Muscle of arm (tissue), 12 donors: ENCODE data around the gene GRB7. TPM values are rescaled to one million over a fixed set of nuclear protein-coding genes. Genes with fewer than 3 reads are reported as not detected.
"Not testable (repeated sequence)": the region's sequence is repeated elsewhere in the genome, so short reads cannot be mapped to it uniquely, and the experiment has no call there.

ENCODE experiments used
- DNase-seq: peaks from one replicate; pipeline ENCODE4 v3.0.0-alpha.2; 2013
- polyA plus RNA-seq, 12 donors: library from polyadenylated mRNA; unstranded; fragments of 120-200 nt; gene quantifications; one replicate each; pipeline ENCODE4 v1.2.1, GENCODE V29; 2013; ENCODE audit not compliant: insufficient read length in 12 of 12

The GRB7 gene
- polyA plus RNA-seq, 12 donors: 0.13 to 5.3 (median 0.48) TPM; not detected in 2

DNA sequence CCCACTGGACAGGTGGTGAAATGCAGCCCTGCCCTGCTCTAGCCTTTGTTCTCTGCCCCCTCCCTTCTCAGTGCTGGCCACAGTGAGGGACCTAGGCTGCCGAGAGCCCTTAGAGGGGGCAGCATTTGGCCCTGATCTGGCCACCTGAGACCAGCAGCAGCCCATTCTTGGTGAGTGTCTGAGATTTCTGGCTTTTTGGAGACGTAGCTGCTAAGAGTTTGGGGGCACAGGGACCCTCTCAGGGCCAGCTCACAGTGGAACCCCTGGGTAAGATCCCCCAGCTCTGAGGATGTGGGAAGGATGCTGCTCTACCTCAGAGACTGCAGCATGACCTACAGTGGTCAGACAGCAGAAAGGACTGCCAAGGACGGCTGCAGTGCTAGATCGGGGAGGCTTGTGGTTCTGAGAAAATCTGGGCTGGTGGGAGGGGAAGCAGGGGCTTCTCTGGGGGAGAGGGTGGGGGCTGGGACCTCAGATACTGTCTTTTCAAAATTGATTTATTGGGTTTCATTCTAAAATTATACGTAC lies 13.3 kb downstream of the GRB7 start:
- DNase-seq: no peak

DNA sequence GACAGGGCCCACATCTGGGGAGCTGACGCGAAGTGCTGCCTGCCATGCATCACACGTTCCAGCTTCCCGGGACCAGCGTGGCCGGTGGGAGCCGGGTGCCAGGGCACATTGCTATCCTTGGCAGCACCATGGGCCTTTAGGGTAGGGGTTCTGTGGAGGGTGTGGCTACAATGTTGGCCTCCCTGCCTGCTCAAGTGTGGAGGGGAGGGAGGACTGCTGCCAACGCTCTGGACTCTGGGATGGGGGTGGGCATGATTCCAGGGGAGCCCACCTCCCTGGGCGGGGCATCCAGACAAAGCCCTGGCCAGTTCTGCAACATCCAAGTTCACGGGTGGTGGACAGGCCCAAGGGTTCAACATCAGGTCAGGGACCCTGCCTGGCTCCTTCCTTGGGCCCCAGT lies 13.9 kb downstream of the GRB7 start:
- no peak for DNase-seq

DNA sequence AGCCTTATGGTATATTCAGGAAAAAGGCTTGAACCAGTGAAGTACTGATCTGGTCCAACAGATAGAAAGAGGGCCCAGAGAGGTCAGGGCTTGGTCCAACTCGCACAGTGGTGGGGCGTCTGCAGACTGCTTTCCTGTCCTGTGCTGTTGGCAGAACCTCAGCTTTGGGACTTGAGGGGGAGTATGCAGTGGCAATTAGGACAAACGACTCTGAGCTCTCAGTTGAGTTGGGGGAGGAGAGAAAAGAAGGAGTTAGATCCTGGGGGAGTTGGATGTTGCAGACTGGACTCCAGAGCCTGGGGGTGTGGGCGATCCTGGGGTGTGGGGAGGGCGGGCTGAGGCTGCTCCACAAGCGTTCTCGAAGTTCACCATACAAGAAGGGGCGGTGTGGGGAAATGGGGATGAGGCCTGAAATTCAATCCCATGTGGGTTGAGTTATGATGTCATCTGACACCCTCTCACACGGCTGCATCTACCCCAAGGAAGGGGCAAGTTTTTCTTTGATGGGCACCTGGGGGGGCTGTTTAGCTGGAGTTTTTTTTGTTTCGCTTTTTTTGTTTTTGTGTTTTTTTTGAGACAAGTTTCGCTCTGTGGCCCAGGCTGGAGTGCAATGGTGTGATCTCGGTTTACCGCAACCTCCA lies 14.6 kb downstream of the GRB7 start:
- DNase-seq: no peak

DNA sequence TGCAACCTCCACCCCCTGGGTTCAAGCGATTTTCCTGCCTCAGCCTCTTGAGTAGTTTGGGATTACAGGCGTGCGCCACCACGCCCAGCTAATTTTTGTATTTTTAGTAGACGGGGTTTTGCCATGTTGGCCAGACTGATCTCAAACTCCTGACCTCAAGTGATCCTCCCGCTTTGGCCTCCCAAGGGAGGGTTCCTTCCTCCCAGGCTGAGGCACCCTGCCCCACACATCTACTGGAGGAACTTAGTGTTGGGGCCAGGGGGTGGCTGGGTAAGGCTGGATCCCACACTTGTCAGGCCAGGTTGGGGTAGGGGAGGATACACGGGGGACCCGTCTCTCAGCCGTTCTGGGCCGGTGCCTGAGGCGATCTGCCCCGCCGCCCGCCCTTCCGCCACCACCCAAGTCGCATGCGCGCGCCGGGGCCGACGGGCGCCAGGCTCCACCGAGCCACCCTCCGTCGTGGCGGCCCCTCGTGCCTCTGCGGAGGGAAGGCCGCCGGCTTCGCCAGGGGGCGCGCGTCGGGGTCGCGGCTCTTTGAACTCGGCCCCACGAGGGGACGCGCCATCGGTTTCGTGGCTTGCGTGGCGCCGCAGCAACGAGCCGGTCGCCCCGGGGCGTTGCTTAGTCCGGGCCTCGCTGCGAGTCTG lies 15.9 kb downstream of the GRB7 start:
- no peak for DNase-seq

DNA sequence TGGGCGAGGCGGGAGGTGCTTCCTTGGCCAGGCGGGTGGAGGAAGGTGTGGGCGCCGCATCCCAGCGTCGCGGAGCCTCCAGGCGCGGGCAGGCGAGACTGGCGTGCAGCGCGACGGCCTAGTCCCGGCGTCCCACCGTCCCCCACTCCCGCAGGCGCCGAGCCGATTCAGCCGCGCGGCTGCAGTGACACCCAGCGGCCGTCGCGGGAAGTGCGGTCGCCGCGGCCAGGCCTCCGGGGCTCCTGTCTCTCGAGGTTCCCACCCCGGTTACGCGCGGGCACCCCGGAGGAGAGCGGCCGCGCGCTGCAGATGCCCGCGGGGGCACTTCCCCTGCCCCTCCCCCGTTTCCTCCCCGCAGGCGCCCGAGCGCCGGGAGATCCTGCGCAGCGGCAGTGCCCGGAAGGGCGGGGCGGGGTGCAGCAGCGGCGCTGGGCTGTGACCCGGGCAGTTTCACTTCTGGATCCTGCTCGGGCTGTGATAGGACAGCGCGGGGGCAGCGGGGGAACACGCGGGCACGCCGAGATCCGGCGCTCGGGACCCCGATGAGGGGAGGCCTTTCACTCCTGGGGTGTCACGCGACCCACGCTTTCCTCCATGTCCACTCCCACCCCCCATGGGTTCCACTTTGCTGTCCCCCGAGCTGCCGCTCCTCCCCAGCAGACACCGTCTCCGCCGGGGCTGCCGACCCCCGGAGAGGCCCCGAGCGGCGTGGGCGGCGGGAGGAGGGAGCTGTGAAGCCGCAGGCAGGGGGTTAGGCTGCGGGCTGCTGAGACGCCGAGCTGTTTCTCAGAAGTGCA lies 16.6 kb downstream of the GRB7 start:
- DNase-seq: peak; percentile 82

DNA sequence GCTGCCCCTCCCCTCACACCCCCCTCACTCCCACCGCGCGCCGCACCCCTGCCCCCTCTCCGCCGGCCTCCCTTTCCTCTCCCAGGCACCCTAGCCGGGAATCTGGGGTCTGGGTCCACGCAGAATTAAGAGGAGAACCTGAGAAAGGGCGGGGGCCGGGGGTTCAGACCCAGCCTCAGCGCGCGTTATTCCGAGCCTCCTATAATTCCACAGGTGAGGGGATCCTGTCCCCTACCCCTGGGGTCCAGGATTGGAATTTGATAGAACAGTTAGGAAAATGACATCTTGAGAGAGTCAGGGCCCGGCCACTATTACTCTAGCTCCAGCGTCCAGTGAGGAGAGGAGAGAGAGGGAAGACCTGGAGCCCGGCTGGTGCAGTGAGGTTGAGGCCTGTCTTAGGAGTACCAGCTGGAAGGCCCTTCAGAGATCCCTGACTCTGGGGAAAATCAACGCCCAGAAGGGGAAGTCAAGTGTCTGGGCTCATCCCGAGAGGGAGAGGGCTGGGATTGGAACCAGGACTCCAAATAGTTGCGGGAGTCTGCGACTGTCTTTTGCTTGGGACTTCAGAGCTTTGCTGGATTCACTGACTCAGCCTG lies 17.3 kb downstream of the GRB7 start:
- no peak for DNase-seq

DNA sequence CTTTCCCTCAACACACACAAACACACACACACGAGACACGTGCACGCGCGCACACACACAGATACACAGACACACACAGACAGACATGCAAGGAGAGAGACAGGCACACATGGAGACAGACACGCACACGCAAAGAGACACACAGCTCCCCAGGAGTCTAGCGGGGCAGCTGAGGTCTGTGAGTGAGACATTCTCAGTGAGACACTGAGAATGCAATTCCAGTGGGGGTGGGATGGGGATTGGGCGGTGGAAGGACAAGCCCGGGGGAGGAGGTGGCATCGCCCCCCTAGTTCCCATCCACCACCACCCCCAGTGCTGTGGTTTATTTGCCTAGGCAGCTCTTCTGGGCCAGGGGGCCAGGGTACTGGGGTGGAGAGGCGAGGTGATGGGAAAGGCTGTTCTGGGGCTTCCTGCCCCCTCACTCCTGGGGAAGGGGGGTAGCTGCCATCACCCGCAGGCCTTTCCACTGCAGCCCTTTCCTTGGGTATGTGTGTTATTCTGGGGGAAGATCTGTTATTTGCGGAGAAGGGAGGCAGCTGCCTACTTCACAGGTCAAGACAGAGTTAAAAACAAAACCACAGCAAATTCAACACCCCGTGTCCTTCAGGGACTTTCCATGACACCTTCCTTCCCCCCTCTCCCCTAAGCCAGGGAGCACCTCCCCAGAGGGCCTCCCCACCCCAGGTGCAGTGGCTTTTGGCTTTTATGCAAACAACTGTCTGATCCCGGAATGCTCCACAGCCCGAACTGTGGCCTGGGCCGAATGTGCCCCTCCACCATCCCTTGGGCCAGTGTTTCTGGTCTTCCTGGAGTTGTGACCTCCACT lies 18.0 kb downstream of the GRB7 start:
- no peak for DNase-seq

DNA sequence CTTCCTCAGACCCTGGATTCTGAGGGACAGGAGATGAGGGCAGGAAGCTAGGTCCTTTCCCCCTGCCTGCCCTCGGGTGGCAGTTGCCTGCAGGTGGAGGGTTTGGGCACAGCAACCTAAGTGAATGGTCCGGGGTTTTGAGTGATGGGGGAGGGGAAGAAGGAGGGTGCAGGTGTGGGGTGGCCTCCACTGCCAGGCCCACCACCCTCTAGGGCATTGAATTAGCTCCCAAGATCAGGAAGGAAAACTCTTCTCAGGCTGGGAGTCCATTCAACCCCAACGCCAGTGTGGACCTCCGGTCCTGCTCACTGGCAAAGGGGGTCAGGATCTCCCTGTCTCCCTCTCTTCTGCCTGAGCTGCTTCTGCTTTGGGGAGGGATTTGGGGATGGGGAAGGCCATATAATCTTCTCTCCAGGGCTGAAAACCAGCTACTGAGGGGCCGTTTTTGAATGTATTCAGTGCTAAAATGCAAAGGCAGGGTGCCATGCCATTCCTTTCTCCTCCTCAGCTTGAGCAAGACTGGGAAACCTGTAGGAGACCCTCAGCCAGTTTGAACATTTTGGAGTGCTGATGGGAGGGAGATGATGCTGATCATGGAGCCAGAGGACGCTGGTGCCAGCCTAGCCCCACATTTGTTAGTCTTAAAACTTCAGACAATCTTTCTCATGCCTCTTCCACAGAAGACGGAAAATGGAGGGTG lies 18.8 kb downstream of the GRB7 start:
- no peak for DNase-seq

DNA sequence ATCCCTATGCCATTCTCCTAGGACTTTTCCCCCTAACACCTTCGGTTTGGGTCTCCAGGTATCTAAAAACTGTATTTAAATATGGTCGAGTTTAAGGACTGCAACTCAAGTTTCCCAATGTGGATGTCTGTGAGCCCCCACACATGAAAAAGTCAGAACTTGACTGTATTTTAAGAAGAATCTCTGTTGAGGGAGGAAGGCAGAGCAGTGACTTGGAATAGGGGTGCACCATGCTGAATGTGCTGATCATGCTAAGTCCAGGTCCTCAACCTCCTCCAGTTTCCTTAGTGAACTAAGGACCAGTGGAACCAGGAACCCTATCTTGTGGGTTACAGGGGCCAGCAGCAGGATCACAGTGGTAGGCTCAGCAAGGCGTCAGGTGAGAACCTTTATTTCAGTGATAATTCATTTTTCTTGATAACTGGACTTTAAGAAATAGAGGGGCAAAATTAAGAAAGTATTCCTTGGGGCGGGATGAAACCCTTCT lies 19.5 kb downstream of the GRB7 start:
- DNase-seq: no peak

DNA sequence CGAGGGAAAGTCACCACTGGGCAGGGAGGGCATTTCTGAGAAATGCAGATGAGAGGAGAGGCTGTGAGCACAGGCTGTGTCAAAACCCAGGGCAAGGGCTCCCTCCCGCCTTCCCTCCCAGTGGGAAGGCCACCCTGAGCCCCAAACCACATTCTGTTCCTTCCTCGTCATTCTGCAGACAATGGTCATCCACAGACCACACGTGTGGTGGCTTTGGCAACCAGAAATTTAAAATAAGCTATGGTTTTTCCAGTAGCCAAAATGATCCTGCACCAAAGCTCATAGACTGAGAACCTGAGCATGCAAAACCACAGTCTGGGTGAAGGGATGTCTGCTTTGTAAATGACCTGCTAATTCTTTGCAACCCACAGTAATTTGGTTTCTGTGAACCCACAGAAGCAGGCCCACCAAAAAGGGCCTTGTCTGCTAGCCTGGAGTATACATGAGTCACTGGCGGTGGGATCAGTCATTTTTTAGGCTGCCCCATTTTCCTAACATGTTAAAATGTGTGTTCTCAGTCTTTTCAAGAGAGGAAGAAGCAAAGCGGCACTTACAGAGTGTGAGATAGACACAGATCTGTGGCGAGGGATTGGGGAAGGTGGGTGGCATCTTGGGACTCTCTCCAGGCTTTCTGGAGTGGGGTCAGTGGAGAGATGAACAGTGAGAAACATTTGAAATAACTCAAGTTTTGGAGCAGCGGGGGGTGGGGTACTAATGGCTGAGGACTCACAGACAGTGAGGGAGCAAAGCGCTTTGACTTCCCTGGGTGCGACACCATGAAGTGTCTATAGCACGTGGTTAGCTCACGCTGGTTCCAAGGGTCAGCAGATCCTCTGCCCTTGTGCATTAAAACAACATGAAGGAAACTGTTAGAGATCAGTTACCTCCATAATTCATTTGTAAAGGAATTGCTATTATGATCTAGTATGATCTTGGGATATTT lies 20.5 kb downstream of the GRB7 start:
- no peak for DNase-seq

DNA sequence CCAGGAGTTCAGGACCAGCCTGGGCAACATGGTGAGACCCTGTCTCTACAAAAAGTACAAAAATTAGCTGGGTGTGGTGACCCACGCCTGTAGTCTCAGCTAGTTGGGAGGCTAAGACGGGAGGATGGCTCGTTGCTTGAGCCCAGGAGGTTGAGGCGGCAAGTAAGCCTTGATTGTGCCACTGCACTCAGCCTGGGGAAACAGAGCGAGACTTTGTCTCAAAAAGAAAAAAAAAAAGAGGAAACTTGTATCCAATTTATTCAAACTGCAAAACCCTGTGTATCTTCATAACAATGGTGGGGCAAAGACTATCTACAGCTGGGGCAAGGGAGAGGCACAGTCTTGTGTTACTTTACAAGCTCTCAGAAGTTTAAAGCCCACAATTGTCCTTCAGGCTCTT lies 21.5 kb downstream of the GRB7 start:
- no peak for DNase-seq

DNA sequence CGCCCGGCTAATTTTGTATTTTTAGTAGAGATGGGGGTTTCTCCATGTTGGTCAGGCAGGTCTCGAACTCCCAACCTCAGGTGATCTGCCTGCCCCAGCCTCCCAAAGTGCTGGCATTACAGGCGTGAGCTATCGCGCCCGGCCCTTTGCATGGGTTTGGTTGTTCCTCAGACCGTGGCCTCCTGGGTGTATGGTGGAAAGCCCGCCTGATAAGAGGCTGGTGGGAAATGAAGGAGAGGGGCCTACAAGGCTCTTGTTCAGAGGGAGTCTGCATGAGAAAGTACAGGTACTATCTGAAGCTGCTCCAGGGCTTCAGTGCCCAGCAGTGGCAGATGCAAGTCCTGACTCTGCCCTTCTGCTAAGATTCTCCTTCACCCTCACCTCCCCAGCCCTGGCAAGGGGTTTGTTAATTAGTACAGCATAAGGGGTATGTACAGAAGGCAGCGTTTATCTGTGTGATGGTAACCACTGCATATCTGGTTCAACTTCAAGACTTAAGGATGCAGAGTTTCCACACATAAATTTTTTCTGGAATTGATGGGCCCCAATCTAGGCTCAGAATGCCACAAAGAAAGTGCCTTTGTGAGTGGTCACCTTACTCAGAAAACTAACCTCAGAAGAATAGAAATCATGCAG lies 24.2 kb downstream of the GRB7 start:
- DNase-seq: no peak

DNA sequence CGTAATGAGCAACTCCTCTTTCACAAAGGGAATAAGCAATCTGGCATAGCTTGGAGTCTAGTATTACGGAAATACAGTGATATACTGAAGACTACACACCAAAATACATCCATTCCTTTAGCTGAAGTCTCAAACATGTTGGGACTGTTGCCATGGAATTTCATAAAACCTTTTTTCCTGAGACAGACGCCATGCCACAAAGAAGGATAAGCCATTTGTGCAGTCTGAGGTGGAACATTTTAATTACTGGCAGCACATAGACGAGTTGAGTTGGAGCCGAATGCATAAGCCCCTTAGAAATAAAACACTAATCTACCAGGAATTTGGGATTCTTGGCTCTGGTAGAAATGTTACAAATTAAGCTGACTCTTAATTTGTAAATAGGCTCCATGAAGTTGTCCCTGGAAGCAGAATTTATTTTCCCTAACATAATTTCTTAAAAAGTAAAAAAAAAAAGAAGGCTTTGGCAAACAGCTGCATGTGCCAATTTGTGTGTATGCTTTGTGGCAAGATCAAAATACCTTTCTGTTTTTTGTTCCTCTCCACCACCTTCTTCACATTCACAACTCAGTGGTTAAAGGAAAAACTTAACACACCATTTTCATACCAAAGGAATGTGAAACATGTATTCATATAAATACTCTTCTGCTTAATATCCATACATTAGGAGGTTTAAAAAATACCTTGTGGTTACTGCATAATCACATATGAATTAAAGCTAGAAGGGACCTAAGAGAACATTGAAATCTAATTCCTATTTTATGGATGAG lies 25.5 kb downstream of the GRB7 start:
- DNase-seq: no peak

DNA sequence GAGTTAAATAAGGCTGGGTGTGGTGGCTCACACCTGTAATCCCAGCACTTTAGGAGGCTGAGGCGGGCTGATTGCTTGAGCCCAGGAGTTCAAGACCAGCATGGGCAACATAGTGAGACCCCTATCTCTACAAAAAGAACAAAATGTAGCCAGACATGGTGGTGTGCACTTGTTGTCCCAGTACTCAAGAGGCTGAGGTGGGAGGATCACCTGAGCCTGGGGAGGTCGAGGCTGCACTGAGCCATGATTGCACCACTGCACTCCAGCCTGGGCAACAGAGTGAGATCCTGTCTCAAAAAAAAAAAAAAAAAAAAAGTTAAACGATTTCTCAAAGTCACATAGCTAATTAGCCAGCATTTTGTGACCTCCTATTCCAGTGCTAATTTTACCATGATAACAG lies 26.4 kb downstream of the GRB7 start:
- DNase-seq: not testable (repeated sequence)

DNA sequence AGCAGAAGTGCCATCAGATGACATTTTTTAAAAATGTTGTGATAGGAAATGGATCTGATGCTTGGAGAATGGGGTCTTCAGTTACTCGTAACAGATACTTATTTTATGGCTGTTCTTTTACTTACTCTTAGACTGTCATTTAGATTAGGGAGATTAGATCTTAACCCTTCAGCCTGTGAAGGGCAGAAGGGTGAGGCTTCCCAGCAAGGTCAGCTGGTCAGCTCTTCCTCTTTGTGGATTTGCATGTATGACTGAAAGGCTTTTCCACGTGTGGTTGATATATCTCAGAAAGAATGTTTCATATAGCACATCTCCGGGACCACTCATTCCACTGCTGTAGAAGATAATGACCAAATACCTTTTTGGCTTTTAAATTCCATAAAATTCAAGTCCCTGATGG lies 27.4 kb downstream of the GRB7 start:
- no peak for DNase-seq

DNA sequence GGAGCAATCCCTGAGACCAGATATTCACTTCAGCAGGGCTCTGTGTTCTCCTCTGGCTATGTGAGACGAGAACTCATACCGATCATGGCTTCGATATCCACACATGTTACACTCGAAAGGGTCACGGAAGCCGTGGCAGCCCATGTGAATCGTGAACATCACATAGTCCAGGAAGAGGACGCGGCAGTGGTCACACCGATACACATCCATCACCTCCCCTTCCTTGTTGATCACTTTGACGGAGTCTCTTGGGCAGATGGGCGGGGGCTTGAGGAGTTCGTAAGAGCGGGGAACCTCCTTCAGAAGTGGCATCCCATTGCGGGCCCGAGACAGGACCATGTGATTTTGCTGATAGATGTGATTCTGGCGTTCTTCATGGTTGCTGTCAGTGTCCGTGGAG lies 28.0 kb downstream of the GRB7 start:
- no peak for DNase-seq

DNA sequence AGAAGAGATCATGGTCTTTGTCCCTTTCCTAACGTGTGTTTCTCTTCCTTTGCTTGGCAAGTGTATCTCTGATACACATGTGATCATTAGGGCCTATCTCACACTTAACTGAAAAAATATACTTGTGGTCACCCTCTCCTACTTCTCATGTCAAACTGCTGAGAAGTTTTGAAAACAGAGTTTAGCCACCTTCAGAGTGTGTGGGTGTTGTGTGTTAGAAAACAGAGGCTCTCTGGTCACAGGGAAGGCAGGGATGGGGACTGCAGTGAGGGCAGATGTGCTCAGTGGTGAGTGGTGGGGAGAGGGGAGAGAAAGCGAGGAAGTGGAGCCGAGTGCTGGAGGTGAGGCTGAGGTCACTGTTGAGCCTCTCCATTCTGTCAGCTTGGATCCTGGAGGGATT lies 29.4 kb downstream of the GRB7 start:
- no peak for DNase-seq

DNA sequence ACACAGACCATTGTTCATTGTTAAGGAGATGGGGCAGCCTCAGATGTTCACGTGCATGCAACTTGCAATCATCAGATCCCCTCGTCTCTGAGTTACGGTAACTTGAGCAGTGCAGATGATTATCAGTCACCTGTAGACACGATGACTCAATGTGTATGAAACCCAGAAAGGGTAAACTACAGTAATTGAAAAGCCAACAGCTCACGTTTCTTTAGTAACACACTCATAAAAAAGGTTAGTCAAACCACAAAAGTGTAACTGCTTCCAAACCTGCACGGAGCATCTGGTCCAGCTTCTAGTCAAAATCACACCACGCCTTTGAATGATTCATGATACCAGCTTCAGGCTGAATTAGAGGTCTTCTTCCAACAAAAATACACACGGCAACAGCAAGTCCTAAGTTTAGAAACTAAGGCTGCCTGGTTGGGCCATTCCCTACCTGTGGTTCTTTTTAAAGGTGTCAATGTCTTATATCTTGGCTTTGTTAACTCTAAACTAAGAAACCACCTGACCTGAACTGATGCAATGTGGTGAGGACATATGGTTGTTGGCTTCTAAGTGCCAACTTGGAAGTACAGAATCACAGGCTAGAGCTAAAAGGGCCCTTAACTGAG lies 32.3 kb downstream of the GRB7 start:
- DNase-seq: no peak
